OCI-LY1 (cell line): ENCODE data around the gene CBX7.

ENCODE experiments used
- H2AFZ ChIP-seq: fragments of 200-600 bp; sonication (generic), shearing (Covaris generic); 2 replicates; pipeline ENCODE4 v1.6.0; 2014; ENCODE audit warnings: antibody characterized with exemption, mild to moderate bottlenecking, low read length
- H3F3A ChIP-seq: fragments of 200-600 bp; sonication (generic), shearing (Covaris generic); 2 replicates; pipeline ENCODE4 v1.6.0; 2014; ENCODE audit warnings: mild to moderate bottlenecking, antibody characterized with exemption, low read length, moderate library complexity; ENCODE audit not compliant: insufficient read depth
- H3K27ac ChIP-seq: fragments of 200-600 bp; sonication (generic); 2 replicates; pipeline ENCODE4 v1.5.1; 2014; ENCODE audit warnings: low read length, mixed run types, mild to moderate bottlenecking, low read depth; ENCODE audit not compliant: poor library complexity, severe bottlenecking
- H3K27me3 ChIP-seq: fragments of 200-600 bp; sonication (generic); 2 replicates; pipeline ENCODE4 v1.6.0; 2014; ENCODE audit warnings: antibody characterized with exemption, mild to moderate bottlenecking, low read length, moderate library complexity; ENCODE audit not compliant: insufficient read depth
- H3K36me3 ChIP-seq: fragments of 200-600 bp; sonication (generic); 2 replicates; pipeline ENCODE4 v1.6.1; 2014; ENCODE audit warnings: mild to moderate bottlenecking, antibody characterized with exemption, low read length, moderate library complexity, mixed read lengths; ENCODE audit not compliant: insufficient read depth
- H3K4me1 ChIP-seq: fragments of 200-600 bp; sonication (generic); 2 replicates; pipeline ENCODE4 v1.5.1; 2014; ENCODE audit warnings: mild to moderate bottlenecking, low read length, moderate library complexity; ENCODE audit not compliant: insufficient read depth, severe bottlenecking
- H3K4me2 ChIP-seq: fragments of 200-600 bp; sonication (generic), shearing (Covaris generic); 2 replicates; pipeline ENCODE4 v1.6.1; 2014; ENCODE audit warnings: low read length
- H3K4me3 ChIP-seq: fragments of 200-600 bp; sonication (generic); 2 replicates; pipeline ENCODE4 v1.5.1; 2014; ENCODE audit warnings: low read length, low read depth, mild to moderate bottlenecking, mixed read lengths; ENCODE audit not compliant: poor library complexity, severe bottlenecking
- H3K79me2 ChIP-seq: fragments of 200-600 bp; shearing (Covaris generic); 2 replicates; pipeline ENCODE4 v1.6.1; 2016; ENCODE audit warnings: mixed run types, low read length, mixed read lengths; ENCODE audit not compliant: insufficient read depth
- H3K9ac ChIP-seq: fragments of 200-600 bp; sonication (generic), shearing (Covaris generic); 2 replicates; pipeline ENCODE4 v1.6.1; 2014; ENCODE audit warnings: mild to moderate bottlenecking, low read length, mixed read lengths
- H3K9me2 ChIP-seq: fragments of 200-600 bp; sonication (generic), shearing (Covaris generic); 2 replicates; pipeline ENCODE4 v1.6.1; 2014; ENCODE audit warnings: low read depth, mild to moderate bottlenecking, low read length, mixed read lengths
- H3K9me3 ChIP-seq: fragments of 200-600 bp; shearing (Covaris generic); 2 replicates; pipeline ENCODE4 v1.6.1; 2014; ENCODE audit warnings: low read length, mixed read lengths
- H4K20me1 ChIP-seq: fragments of 200-600 bp; sonication (generic), shearing (Covaris generic); 2 replicates; pipeline ENCODE4 v1.6.0; 2016; ENCODE audit warnings: mild to moderate bottlenecking, low read length; ENCODE audit not compliant: insufficient read depth
- CTCF ChIP-seq: fragments of 200-600 bp; sonication (generic), shearing (Covaris generic); IDR thresholded peaks from 2 replicates; pipeline ENCODE4 v1.5.1; 2017; ENCODE audit warnings: mild to moderate bottlenecking, antibody characterized with exemption, low read length, moderate library complexity, mixed read lengths
- EZH2 ChIP-seq: fragments of 200-600 bp; sonication (generic), shearing (Covaris generic); IDR thresholded peaks from 2 replicates; pipeline ENCODE4 v1.8.0; 2017; ENCODE audit warnings: borderline replicate concordance, mixed run types, mild to moderate bottlenecking, antibody characterized with exemption, low read length, moderate library complexity, mixed read lengths

CBX7 gene

GRCh38 chr22:39149915-39150847 is 2.3 kb downstream of the CBX7 start:
- Histone ChIP-seq H3K4me3 (peak overlapping the region; percentile 31), H3K36me3 (peaks cover 19% of the 10 kb centered on the region; the same call in 1 of the 2 replicates), H4K20me1 (no peaks in the 10 kb centered on the region), H3K27me3 (peaks cover 4% of the 10 kb centered on the region; the same call in 1 of the 2 replicates), H2AFZ (no peak overlapping the region), H3K4me2 (peak overlapping the region; percentile 71), H3F3A (0 out of 2 replicates have a peak, but pooled peaks cover 5% of the 10 kb centered on the region), H3K9ac (peak overlapping the region; percentile 33; the same call in 1 of the 2 replicates), H3K27ac (peak overlapping the region; percentile 81), H3K9me2 (no peaks in the 10 kb centered on the region), H3K4me1 (peaks cover 62% of the 10 kb centered on the region), H3K9me3 (no peaks in the 10 kb centered on the region), H3K79me2 (no peaks in the 10 kb centered on the region)
- TF ChIP-seq EZH2, result no peak
- no peak for TF ChIP-seq CTCF

- Histone ChIP-seq H3K4me2 (peak overlapping the region; percentile 71; the same call in 1 of the 2 replicates), H4K20me1 (no peaks in the 10 kb centered on the region), H3K79me2 (no peaks in the 10 kb centered on the region), H3K9me2 (no peaks in the 10 kb centered on the region), H3K4me3 (no peak overlapping the region), H3K36me3 (peaks cover 19% of the 10 kb centered on the region; the same call in 1 of the 2 replicates), H3K4me1 (peaks cover 74% of the 10 kb centered on the region), H3F3A (0 out of 2 replicates have a peak, but pooled peaks cover 5% of the 10 kb centered on the region), H3K9ac (peak overlapping the region; percentile 33; the same call in 1 of the 2 replicates), H3K9me3 (no peaks in the 10 kb centered on the region), H3K27ac (peak overlapping the region; percentile 81), H3K27me3 (peaks cover 4% of the 10 kb centered on the region; the same call in 1 of the 2 replicates), H2AFZ (no peak overlapping the region)
- TF ChIP-seq EZH2, result no peak
- TF ChIP-seq CTCF, result no peak
Observed at GRCh38 chr22:39148727-39149535, 3.5 kb downstream of the CBX7 start.

- peak overlapping the region; percentile 81 for H3K27ac ChIP-seq
- no peaks in the 10 kb centered on the region for H3K9me2 ChIP-seq
- H2AFZ ChIP-seq, result no peak overlapping the region
- no peak overlapping the region for H3K4me3 ChIP-seq
- no peaks in the 10 kb centered on the region for H3K9me3 ChIP-seq
- no peaks in the 10 kb centered on the region for H3K79me2 ChIP-seq
- peak overlapping the region; percentile 7; the same call in 1 of the 2 replicates for H3K4me2 ChIP-seq
- 0 out of 2 replicates have a peak, but pooled peaks cover 5% of the 10 kb centered on the region for H3F3A ChIP-seq
- TF ChIP-seq CTCF (no peak), EZH2 (no peak)
- no peak overlapping the region; the same call in 1 of the 2 replicates for H3K9ac ChIP-seq
- no peaks in the 10 kb centered on the region for H4K20me1 ChIP-seq
- peaks cover 3% of the 10 kb centered on the region; the same call in 1 of the 2 replicates for H3K27me3 ChIP-seq
- peaks cover 24% of the 10 kb centered on the region for H3K36me3 ChIP-seq
- peaks cover 69% of the 10 kb centered on the region for H3K4me1 ChIP-seq
Observed at GRCh38 chr22:39148026-39148726, 4.3 kb downstream of the CBX7 start.
